Esophagus squamous epithelium (tissue), 5 donors: ENCODE data around the gene TMEM238. TPM values are rescaled to one million over a fixed set of nuclear protein-coding genes. Genes with fewer than 3 reads are reported as not detected.
"Not testable (repeated sequence)": the region's sequence is repeated elsewhere in the genome, so short reads cannot be mapped to it uniquely, and the experiment has no call there.

Source experiments
- DNase-seq: peaks from one replicate; lab custom pipeline; 2025; lab: John Stamatoyannopoulos, UW
- H3K27ac ChIP-seq, 4 donors: fragments of 200-600 bp; sonication (generic); one replicate each; pipeline ENCODE4 v1.5.1; 2016 to 2019; ENCODE audit warnings: mild to moderate bottlenecking in 1 of 4
- H3K27me3 ChIP-seq, 4 donors: fragments of 200-600 bp; sonication (generic); 1 replicate in 3 of 4; 2 replicates in 1 of 4; pipeline versions ENCODE4 v1.5.1 to v1.6.0; 2017 to 2021; ENCODE audit warnings: antibody characterized with exemption in 1 of 4
- H3K36me3 ChIP-seq, 3 donors: fragments of 200-600 bp; sonication (generic); one replicate each; pipeline ENCODE4 v1.5.1; 2016 to 2019
- H3K4me1 ChIP-seq, 3 donors: fragments of 200-600 bp; sonication (generic); one replicate each; pipeline ENCODE4 v1.5.1; 2017 to 2019
- H3K4me3 ChIP-seq, 4 donors: fragments of 200-600 bp; sonication (generic); 1 replicate in 3 of 4; 2 replicates in 1 of 4; pipeline ENCODE4 v1.5.1; 2016 to 2019; ENCODE audit warnings: mild to moderate bottlenecking in 2 of 4, moderate library complexity in 1 of 4
- H3K9me3 ChIP-seq, 3 donors: fragments of 200-600 bp; sonication (generic); one replicate each; pipeline ENCODE4 v1.5.1; 2016 to 2019
- CTCF ChIP-seq, 6 experiments: fragments of 450-650 bp in 4 of 6; fragments of 200-600 bp in 2 of 6; sonication (generic) in 2 of 6; IDR thresholded peaks; one replicate each; pipeline ENCODE4 v1.5.1; 2016 to 2019; ENCODE audit warnings: antibody characterized with exemption in 6 of 6, mild to moderate bottlenecking in 4 of 6, moderate library complexity in 4 of 6
- POLR2A ChIP-seq, 4 donors: fragments of 450-650 bp; IDR thresholded peaks; one replicate each; pipeline ENCODE4 v1.6.1; 2017; ENCODE audit warnings: antibody characterized with exemption in 4 of 4, mild to moderate bottlenecking in 4 of 4, moderate library complexity in 3 of 4
- WGBS, 2 donors: methylation state at CpG; one replicate each; pipeline ENCODE4 v1.1.5; 2018; 5-methylcytosine and 5-hydroxymethylcytosine counted together
- intact Hi-C: fragments of 100-400 bp; cut with DNase I; formaldehyde crosslinking; loops from one replicate; pipeline ENCODE4 v1.15.0; 2022
- total RNA-seq, 4 donors: library from RNA; depleted of rRNA; stranded (reverse); fragments of >200 nt; gene quantifications; one replicate each; pipeline ENCODE4 v1.1.0, GENCODE V29; 2016
- donor health status: DM: yes; HTN: yes; CAD: no.

The TMEM238 gene
- total RNA-seq, 4 donors from 2014 or later: 11.9 to 41.8 (median 27.1) TPM

GRCh38 chr19:55426042-55426441, 42.0 kb upstream of the TMEM238 start:
- 56 to 61% methylated on average over 2 of the region's 2 CpGs for WGBS, 2 donors
- no peak overlapping the region for H3K27ac ChIP-seq
- intact Hi-C loops: no loop called here
- no peak overlapping the region for H3K4me3 ChIP-seq
- peaks cover 0 to 70% (median 0%) of the 10 kb centered on the region in 4 donors for H3K27me3 ChIP-seq
- H3K4me1 ChIP-seq: peaks cover 0 to 9% (median 0%) of the 10 kb centered on the region in 3 donors
- no peaks in the 10 kb centered on the region for H3K9me3 ChIP-seq
- no peaks in the 10 kb centered on the region for H3K36me3 ChIP-seq
- DNase-seq: no peak
- TF ChIP-seq CTCF (IDR thresholded peaks at IDR 0.05): no peak
- no peak for TF ChIP-seq POLR2A (IDR thresholded peaks at IDR 0.05)

GRCh38 chr19:55424518-55424917, 40.4 kb upstream of the TMEM238 start:
- no peaks in the 10 kb centered on the region for H3K9me3 ChIP-seq
- peaks cover 0 to 9% (median 0%) of the 10 kb centered on the region in 3 donors for H3K4me1 ChIP-seq
- H3K27me3 ChIP-seq: peaks cover 0 to 63% (median 0%) of the 10 kb centered on the region in 4 donors
- no peaks in the 10 kb centered on the region for H3K36me3 ChIP-seq
- TF ChIP-seq POLR2A (IDR thresholded peaks at IDR 0.05) (no peak), CTCF (IDR thresholded peaks at IDR 0.05) (no peak)
- no peak overlapping the region for H3K4me3 ChIP-seq
- DNase-seq: no peak
- intact Hi-C loops: no loop called here
- 80% methylated on average over 2 to 3 of the region's 3 CpGs for WGBS, 2 donors
- no peak overlapping the region for H3K27ac ChIP-seq

- Histone ChIP-seq H3K4me3 (no peak overlapping the region), H3K9me3 (no peaks in the 10 kb centered on the region), H3K27me3 (peaks cover 0 to 61% (median 0%) of the 10 kb centered on the region in 4 donors), H3K4me1 (peaks cover 0 to 10% (median 0%) of the 10 kb centered on the region in 3 donors), H3K27ac (no peak overlapping the region), H3K36me3 (no peaks in the 10 kb centered on the region)
- no peak for TF ChIP-seq CTCF (IDR thresholded peaks at IDR 0.05)
- no peak for TF ChIP-seq POLR2A (IDR thresholded peaks at IDR 0.05)
- 44 to 46% methylated on average over 11 to 13 of the region's 13 CpGs for WGBS, 2 donors
- no peak for DNase-seq
- intact Hi-C loops: no loop called here
These were observed 39.3 kb upstream of the TMEM238 start for GRCh38 chr19:55423225-55424005.

- H3K4me3 ChIP-seq, H3K27ac ChIP-seq, intact Hi-C loops, DNase-seq, H3K9me3 ChIP-seq, H3K36me3 ChIP-seq: not testable (repeated sequence)
- Histone ChIP-seq H3K27me3 (peaks cover 0 to 58% (median 0%) of the 10 kb centered on the region in 4 donors), H3K4me1 (peaks cover 0 to 13% (median 0%) of the 10 kb centered on the region in 3 donors)
- 50 to 58% methylated on average over 2 to 4 of the region's 4 CpGs for WGBS, 2 donors
These were observed 37.2 kb upstream of the TMEM238 start for GRCh38 chr19:55421281-55421680.

GRCh38 chr19:55419624-55420236, 35.6 kb upstream of the TMEM238 start:
- no peak overlapping the region for H3K27ac ChIP-seq
- no peak for TF ChIP-seq CTCF (IDR thresholded peaks at IDR 0.05)
- no peak for TF ChIP-seq POLR2A (IDR thresholded peaks at IDR 0.05)
- H3K4me1 ChIP-seq: peaks cover 0 to 13% (median 0%) of the 10 kb centered on the region in 3 donors
- no peak overlapping the region for H3K4me3 ChIP-seq
- 72 to 80% methylated on average over 1 to 3 of the region's 5 CpGs for whole genome bisulfite sequencing, 2 donors
- no peak for DNase-seq
- intact Hi-C loops: loop anchor here (10.0 kb wide), 1 partner anchor 135 kb away; the partner anchor contains the start of genes BRSK1 and HSPBP1
- H3K27me3 ChIP-seq: peaks cover 0 to 59% (median 0%) of the 10 kb centered on the region in 4 donors
- no peaks in the 10 kb centered on the region for H3K9me3 ChIP-seq
- H3K36me3 ChIP-seq: no peaks in the 10 kb centered on the region
